GM08714 (cell line): ENCODE results near the gene TJP2.

Source experiments
- H3K4me3 ChIP-seq: fragments of 200-500 bp; sonication (Bioruptor generic); 2 replicates; pipeline ENCODE4 v1.5.1; 2014; ENCODE audit warnings: mild to moderate bottlenecking, low read length, inconsistent platforms
- ZNF274 ChIP-seq: IDR thresholded peaks from 2 replicates; pipeline ENCODE4 v1.6.1; 2012; ENCODE audit warnings: mild to moderate bottlenecking, low read depth, low read length

The TJP2 gene

DNA sequence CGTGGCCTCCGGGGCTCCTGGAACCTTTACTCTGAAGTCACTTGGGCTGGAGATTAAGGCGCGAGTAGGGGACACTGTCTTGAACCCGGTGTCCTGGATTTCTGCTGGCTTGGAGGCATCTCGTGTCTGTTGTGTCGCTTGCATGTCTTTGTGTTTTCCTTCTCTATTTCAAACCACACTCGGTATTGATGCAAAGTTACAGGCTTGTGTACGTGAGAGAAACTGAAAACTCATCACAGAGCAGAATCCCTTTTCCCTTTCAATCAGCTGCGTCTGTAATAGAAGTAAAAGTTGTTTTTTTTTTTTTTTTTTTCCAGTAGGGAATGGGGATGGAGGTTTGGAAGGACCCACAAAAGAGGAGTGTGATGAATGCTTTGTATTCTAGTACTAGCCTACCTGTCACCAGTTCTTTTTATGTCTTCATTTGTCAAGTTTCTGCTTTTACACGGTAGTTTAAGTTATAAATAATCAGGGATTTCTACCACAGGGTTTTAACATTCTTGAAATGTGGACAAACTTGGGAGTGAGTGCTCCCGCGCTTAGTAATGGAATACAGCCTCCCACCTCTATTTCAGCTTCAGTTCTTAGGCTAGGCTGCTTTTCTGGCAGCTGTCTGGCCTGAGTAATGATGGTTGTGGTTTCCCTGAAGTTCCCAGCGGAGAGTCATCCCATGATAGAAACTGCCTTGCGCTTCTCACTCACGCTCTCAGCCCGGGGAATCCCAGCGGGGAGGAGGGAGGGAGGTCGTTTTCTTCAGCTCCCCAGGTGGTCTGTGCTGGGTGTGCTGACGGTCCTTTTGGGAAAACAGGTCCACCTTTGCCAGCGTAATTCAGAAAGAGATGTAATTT, 763 bp downstream of the TJP2 start:
- peak overlapping the region; percentile 93 for H3K4me3 ChIP-seq
- TF ChIP-seq ZNF274 = no peak

DNA sequence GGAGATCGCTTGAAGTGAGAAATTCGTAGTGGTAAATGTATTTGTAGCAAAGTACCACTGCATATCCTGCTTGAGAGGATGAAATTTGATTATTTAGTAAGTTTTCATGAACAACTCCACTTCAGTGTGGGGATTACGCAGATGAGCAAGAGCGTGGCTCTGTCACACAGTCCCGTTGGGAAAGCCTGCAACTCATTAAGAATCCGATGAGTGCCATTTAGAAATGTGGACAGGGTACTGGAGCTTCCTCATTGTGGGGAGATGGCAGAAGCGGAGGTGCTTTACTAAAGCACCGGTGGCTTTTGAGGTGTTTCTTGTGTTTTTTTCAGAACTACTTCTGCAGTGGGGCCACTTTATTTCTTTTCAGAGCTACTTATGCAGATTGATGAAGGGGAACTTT, 1.4 kb downstream of the TJP2 start:
- peak overlapping the region; percentile 93 for H3K4me3 ChIP-seq
- no peak for TF ChIP-seq ZNF274

- H3K4me3 ChIP-seq = peak overlapping the region; percentile 93
- no peak for TF ChIP-seq ZNF274
These were observed 2.5 kb downstream of the TJP2 start for GRCh38 chr9:69176471-69177171.

DNA sequence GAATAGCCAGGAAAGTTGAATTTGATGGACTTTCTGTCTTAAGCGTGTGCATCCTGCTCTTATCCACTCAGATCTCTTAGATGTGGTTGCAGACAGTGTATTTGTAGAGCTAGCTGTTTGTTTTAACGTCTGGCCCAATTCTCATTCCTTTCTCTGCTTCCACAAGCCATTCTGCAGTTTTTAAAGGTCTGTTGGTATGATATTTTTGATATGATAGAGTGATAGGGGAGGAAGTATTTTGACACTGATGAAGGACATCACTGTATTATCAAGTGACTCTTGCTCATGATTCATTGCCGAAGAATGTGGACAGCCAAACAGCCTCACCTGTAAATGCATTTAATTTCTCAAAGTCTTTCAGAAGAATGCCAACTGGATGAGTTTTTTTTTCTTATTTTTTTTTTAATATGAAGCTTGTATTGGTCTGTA, 4.5 kb downstream of the TJP2 start:
- H3K4me3 ChIP-seq = no peak overlapping the region
- no peak for TF ChIP-seq ZNF274

DNA sequence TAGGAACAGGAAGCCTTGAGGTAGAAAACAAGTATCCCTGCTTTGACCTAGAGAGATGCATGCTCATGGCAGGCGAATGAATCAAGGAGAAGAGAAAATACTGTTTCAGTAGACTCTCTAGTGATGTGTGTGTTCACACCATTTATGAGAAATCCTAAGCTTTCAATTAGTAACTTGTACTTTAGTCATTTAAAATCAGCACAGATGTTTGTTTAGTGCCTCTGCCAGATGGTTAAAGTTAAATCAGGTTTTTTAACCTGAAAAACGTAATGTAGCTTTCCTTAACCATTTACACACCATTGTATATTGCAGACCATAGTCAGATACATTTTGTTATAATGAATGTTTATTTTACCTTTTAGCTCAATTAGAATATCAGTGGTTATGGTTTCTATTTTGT, 5.0 kb downstream of the TJP2 start:
- no peak overlapping the region for H3K4me3 ChIP-seq
- no peak for TF ChIP-seq ZNF274

- H3K4me3 ChIP-seq = no peak overlapping the region
- no peak for TF ChIP-seq ZNF274
These were observed 6.1 kb downstream of the TJP2 start for GRCh38 chr9:69180200-69180599.

DNA sequence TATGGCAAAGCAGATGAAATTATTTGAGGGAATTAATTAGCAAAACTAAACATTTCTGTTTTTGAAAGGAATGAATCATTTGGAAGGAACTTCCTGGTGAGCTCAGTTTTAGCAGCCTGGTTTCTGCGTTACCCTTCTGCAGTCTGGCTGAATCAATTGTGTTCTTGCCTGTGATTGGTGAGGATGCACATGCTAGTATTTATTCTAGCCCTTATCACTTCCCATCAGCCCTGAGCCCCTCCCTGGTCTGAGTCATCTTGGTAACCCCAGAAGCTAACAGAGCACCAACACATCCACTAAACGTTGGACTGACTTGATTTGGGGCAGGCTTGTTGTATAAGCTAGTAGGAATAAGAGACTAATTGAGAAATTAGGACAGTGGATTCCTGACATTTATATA, 6.6 kb downstream of the TJP2 start:
- H3K4me3 ChIP-seq = no peak overlapping the region
- TF ChIP-seq ZNF274 = no peak

- H3K4me3 ChIP-seq = no peak overlapping the region
- TF ChIP-seq ZNF274 = no peak
These were observed 7.9 kb downstream of the TJP2 start for GRCh38 chr9:69181908-69182353.

DNA sequence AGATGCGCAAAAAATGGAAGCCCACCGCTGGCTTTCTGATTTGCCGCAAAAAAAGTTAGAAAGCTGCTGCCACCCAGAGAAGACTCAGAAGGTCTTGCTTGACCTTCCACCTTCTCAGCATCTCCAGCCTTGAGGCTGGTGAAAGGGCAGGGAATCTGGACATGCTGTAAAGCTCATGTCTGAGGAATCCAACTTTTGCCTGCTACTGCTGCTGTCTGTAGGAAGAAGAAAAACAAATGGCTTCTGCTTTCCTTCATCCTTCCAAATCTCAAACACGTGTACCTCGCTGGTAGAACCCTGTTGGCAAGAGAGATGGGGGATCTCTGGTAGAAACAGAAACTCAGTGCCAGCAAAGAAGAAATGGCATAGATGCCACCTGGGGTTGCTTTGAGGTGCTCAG, 10.2 kb downstream of the TJP2 start:
- no peak overlapping the region for H3K4me3 ChIP-seq
- TF ChIP-seq ZNF274 = no peak

DNA sequence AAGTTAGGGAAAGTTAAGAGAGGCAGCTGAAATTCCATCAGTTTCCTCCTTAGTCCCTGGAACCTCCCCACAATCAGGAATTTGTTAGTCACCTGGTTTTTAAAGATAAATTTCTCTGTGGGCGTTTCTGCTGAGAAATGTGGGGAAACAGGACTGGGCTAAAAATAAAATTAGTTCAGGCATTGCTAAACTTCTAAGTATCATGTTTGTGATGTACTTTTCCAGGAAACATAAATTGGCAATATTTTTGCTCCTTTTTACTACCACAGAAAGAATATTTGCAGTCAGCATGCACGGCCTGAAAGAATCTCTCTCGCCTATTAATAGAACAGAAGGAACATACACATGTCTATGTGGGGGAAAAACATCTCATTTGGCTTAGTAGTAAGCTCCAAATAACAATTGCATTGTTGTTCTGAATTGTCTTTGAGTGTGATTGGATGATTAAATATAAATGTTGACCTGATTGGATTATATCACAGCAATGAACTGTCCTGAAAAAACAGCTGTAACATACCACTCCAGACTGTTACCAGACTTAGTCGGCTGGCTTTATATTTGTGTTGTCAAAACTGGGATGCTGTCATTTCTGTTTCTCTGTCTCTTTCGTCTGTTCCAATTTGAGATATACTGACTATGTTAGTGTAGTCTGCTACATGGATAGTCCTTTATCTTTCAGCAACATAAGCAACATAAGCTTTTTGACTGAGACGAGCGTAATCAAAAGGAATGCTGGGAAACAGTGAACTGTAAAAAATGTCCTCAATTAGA, 12.9 kb downstream of the TJP2 start:
- H3K4me3 ChIP-seq = no peak overlapping the region
- no peak for TF ChIP-seq ZNF274

- TF ChIP-seq ZNF274 = no peak
- H3K4me3 ChIP-seq = no peak overlapping the region
These were observed 14.9 kb downstream of the TJP2 start for GRCh38 chr9:69188975-69189374.

GRCh38 chr9:69190086-69190862, 16.2 kb downstream of the TJP2 start:
- TF ChIP-seq ZNF274 = no peak
- no peak overlapping the region for H3K4me3 ChIP-seq

GRCh38 chr9:69190863-69191181, 16.7 kb downstream of the TJP2 start:
- H3K4me3 ChIP-seq = no peak overlapping the region
- no peak for TF ChIP-seq ZNF274

DNA sequence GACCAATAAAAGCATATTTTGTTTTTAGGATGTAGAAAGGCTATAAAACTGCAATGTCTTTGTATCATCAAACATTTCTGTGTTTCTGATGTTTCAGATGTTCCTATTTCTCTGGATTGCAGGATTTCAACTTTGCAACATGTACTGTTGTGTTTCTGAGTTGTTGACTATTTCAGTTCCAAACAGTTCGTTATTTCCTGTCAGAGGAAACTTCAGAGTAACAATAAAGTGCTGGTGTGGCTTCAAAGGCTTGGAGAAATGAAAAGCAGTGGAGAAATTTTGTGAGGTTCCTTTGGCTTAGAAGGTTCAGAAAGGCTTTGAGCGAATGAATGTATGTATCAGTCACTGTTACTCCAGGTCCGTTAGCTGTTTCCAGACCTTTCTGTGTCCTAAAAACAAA, 17.2 kb downstream of the TJP2 start:
- no peak overlapping the region for H3K4me3 ChIP-seq
- no peak for TF ChIP-seq ZNF274

GRCh38 chr9:69192214-69192613, 18.1 kb downstream of the TJP2 start:
- no peak for TF ChIP-seq ZNF274

More at GRCh38 chr9:69192214-69192613, 18.1 kb downstream of the TJP2 start:
- H3K4me3 ChIP-seq = no peak overlapping the region
